Measurements from ENCODE around the gene TEX38.

Gene TEX38

DNA sequence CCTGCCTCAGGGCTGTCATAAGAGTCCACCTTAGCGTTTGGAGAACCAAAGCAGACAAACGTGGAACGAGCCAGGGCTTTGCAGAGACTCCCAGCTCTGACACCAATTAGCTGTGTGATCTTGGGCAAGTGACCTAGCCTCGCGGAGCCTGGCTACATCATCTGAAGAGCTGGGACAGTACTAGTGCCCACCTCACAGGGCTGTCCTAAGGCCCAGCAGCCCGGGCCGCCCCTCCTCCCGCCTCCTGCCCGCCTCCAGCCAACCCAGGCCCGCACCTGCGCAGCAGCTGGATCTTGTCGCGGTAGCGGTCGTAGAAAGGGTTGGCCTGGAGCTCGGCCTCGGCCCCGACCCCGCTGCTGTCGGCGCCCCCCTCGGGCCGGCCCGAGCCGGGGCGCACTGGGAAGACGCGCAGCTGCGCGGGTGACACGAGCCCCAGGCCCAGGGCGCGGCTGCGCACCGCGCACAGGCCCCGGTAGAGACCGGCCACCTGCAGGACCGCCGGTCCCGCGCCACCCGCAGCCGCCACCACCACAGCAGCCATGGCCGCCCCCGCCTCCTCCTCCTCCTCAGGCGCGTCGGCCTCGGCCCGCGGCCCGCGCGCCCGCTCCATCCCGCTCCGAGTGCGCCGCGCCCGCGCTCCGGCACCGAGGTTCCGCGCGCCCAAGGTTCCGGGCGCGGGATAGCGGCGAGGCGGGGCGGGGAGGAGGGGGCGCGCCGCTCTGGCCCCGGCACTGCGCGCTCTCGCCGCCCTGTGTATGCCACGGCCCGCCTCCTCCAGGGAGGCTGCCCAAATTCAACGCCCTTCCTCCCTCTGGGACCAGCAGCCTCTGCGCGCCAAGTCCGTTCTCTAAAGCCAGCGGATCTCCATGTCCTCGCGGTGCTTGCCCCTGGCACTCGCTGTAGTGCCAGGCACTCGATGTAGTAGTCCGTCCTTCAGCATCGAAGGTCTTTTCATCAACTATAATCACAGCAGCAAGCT, 3.6 kb upstream of the TEX38 start, which contains the start of gene ATPAF1:
Gene ATPAF1 (minus strand): TSS at position 583 of the 979 bp plus-strand sequence. CDS start 42 bp downstream, at position 541.
- TF ChIP-seq, protein P1, sequence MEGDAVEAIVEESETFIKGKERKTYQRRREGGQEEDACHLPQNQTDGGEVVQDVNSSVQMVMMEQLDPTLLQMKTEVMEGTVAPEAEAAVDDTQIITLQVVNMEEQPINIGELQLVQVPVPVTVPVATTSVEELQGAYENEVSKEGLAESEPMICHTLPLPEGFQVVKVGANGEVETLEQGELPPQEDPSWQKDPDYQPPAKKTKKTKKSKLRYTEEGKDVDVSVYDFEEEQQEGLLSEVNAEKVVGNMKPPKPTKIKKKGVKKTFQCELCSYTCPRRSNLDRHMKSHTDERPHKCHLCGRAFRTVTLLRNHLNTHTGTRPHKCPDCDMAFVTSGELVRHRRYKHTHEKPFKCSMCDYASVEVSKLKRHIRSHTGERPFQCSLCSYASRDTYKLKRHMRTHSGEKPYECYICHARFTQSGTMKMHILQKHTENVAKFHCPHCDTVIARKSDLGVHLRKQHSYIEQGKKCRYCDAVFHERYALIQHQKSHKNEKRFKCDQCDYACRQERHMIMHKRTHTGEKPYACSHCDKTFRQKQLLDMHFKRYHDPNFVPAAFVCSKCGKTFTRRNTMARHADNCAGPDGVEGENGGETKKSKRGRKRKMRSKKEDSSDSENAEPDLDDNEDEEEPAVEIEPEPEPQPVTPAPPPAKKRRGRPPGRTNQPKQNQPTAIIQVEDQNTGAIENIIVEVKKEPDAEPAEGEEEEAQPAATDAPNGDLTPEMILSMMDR (IDR thresholded peaks at IDR 0.05): no peak
- DNase-seq (ENCODE audit: low spot score): peak; percentile 84
- Histone ChIP-seq H3K27ac (peak within 1 kb of the TSS; percentile 86 to 89), H3K4me3 (peak within 1 kb of the TSS; percentile 94)

DNA sequence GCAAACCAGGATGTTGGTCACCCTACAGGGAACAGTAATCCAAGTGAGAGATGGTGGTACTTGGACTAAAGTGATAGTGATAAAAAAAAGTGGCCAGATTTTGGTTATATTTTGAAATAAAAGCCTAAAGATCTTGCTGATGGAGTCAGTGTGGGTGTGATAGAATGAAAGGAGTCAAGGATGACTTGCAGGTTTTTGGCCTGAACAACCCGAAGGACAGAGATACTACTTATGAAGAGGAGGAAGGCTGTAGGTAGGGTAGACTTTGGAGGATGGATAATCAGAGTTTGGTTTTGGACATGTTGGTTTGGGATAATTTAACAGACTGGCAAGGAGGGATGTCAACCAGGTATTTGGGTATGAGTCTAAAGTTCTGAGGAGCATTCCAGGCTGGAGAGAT, 1.5 kb upstream of the TEX38 start:
- H3K4me3 ChIP-seq: no peak overlapping the region
- no peak for DNase-seq (ENCODE audit: low spot score)
- no peak overlapping the region for H3K27ac ChIP-seq
- TF ChIP-seq, protein P1 (IDR thresholded peaks at IDR 0.05): no peak

DNA sequence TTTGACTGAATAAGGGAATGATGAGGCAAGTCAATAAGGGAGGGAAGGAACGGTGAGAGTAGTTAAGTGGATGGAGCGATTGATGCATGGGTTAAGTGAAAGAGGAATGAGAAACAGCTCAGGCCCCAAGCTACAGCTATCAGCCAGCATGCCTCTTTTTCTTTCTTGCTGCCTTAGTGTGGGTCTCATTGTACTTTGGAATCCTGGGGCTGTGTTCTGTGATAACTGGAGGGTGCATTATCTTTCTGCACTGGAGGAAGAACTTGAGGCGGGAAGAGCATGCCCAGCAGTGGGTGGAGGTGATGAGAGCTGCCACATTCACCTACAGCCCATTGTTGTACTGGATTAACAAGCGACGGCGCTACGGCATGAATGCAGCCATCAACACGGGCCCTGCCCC, 1.0 kb downstream of the TEX38 start:
- no peak overlapping the region for H3K27ac ChIP-seq
- no peak overlapping the region for H3K4me3 ChIP-seq
- DNase-seq (ENCODE audit: low spot score): no peak
- TF ChIP-seq, protein P1 (IDR thresholded peaks at IDR 0.05): no peak

DNA sequence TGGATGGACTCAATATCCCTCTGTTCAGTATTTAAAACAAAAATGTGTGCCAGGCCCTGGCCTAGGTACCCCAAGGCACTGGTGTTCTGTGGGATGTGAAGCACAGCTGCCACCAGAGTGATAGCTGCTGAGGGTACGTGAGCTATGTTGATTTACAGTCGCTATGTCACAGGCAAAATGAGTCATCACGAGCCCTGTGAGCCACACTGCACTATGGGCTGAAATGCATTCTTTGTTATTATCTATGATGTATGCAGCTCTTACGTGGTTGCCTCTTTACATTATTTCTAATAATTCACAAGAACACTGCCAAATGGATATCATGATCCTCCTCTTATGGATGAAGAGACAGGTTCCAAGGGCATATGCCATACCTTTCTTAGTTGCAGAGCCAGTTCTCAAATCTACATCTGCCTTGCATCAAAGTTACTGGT, 2.1 kb downstream of the TEX38 start:
- no peak overlapping the region for H3K4me3 ChIP-seq
- no peak overlapping the region for H3K27ac ChIP-seq
- TF ChIP-seq, protein P1 (IDR thresholded peaks at IDR 0.05): no peak
- DNase-seq (ENCODE audit: low spot score): no peak

DNA sequence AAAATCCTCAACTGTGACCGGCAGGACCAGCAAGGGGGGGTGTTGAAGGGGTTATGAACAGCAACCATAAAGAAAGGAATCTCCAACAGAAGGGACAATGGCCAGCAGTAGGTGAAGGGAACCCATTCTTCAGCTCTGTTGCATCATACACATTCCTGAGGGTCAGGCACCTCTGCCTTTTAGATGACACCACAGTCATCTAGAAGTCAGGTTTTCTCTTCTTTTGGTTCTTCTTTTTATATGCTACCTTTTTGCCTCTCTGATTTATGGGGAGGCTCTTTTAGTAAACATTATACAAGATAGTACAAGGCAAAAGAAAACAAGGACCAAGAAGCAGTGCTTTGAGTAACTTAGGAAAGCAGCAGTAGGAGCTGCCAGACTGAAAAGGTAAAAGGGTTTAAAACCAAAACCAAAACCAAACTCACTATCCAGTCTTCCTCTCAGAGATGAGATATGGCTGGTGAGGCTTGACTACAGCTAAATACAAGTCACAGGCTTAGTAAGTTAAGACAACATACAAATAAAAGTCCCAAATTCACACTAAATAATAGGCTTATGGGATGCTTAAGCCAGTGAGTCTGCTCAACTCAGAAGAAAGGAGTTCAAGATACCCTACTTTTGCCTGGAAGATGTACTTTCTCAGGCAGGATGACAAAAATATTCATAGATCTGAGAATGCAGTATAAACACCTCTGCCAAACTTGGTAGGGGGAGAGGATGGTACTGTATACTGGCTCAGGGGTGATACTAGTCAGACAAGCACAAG, 4.1 kb downstream of the TEX38 start:
- TF ChIP-seq, protein P1 (IDR thresholded peaks at IDR 0.05): no peak
- no peak for DNase-seq (ENCODE audit: low spot score)
- Histone ChIP-seq H3K4me3 (no peak overlapping the region), H3K27ac (no peak overlapping the region)

DNA sequence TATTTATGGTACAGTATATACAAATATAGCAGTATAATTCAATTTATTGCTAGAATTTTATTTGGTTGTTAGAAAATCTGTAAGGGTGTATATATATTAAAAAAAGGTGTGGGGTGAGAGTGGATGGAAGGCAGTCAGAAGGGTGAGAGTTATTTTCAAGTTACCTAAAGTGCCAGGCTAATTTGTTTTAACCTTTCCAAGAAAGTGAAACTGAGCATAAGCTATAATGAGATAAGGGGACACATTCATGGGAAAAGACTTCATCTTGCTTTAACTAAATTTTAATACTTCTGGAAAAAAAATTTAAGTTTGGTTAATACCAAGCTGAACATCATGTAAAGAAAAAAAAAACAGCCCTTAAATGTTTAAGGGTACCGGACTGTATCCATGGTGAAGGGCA, 4.9 kb downstream of the TEX38 start:
- Histone ChIP-seq H3K27ac (no peak overlapping the region), H3K4me3 (no peak overlapping the region)
- TF ChIP-seq, protein P1 (IDR thresholded peaks at IDR 0.05): no peak
- no peak for DNase-seq (ENCODE audit: low spot score)
